ENCODE measurements around the gene POM121L2.

- TF ChIP-seq CTCF (IDR thresholded peaks at IDR 0.05; ENCODE audit: low read depth, low read length, missing input control) (no peak), SP1 (IDR thresholded peaks at IDR 0.05) (no peak), EGR1 (IDR thresholded peaks at IDR 0.05; ENCODE audit: low read depth in 2 of 2) (no peak), MAX (IDR thresholded peaks at IDR 0.05) (no peak), RAD21 (IDR thresholded peaks at IDR 0.05) (no peak)
These were observed 17.7 kb downstream of the POM121L2 start for GRCh38 chr6:27294409-27294808.
